Heart right ventricle (tissue), 16 donors: ENCODE results near the gene EFNA5. TPM values are rescaled to one million over a fixed set of nuclear protein-coding genes. Genes with fewer than 3 reads are reported as not detected.

Experiments
- ATAC-seq, 8 donors: fragments of 200-7000 bp; cut with Tn5 transposase; one replicate each; pipeline ENCODE4 v1.9.1; 2020; ENCODE audit warnings: mild to moderate bottlenecking in 8 of 8, moderate library complexity in 8 of 8, moderate number of reproducible peaks in 1 of 8
- DNase-seq, 2 donors: peaks; one replicate each; pipeline ENCODE4 v3.0.0-alpha.2; 2020
- H3K27ac ChIP-seq, 10 donors: fragments of 200-600 bp; sonication (generic) in 2 of 10; one replicate each; pipeline versions ENCODE4 v1.5.0 to v1.8.0; 2020 to 2022; ENCODE audit warnings: mild to moderate bottlenecking in 3 of 10
- H3K27me3 ChIP-seq, 7 donors: fragments of 200-600 bp; one replicate each; pipeline ENCODE4 v1.8.0; 2021 to 2022; ENCODE audit warnings: mild to moderate bottlenecking in 2 of 7
- H3K36me3 ChIP-seq, 9 donors: fragments of 200-600 bp; sonication (generic) in 1 of 9; one replicate each; pipeline versions ENCODE4 v1.5.0 to v1.8.0; 2020 to 2022; ENCODE audit warnings: mild to moderate bottlenecking in 2 of 9
- H3K4me1 ChIP-seq, 9 donors: fragments of 200-600 bp; sonication (generic) in 1 of 9; one replicate each; pipeline versions ENCODE4 v1.5.0 to v1.8.0; 2020 to 2022; ENCODE audit warnings: mild to moderate bottlenecking in 4 of 9
- H3K4me3 ChIP-seq, 10 donors: fragments of 200-600 bp; sonication (generic) in 2 of 10; one replicate each; pipeline versions ENCODE4 v1.5.0 to v1.8.0; 2020 to 2022; ENCODE audit warnings: mild to moderate bottlenecking in 7 of 10, moderate library complexity in 2 of 10
- H3K9me3 ChIP-seq, 11 donors: fragments of 200-600 bp in 10 of 11; sonication (generic) in 2 of 11; one replicate each; pipeline versions ENCODE4 v1.5.0 to v1.8.0; 2013 to 2022; ENCODE audit warnings: mild to moderate bottlenecking in 2 of 11, control low read depth in 1 of 11, moderate library complexity in 1 of 11
- CTCF ChIP-seq, 9 donors: fragments of 200-600 bp; sonication (generic) in 2 of 9; IDR thresholded peaks; one replicate each; pipeline versions ENCODE4 v1.5.0 to v1.8.0; 2021 to 2022; ENCODE audit warnings: antibody characterized with exemption in 9 of 9, mild to moderate bottlenecking in 5 of 9, moderate library complexity in 1 of 9
- WGBS, 2 donors: extraction: QIAGEN DNeasy Blood & Tissue Kit; methylation state at CpG; one replicate each; pipeline ENCODE4 v1.1.7; 2013; ENCODE audit warnings: inconsistent platforms in 1 of 2; 5-methylcytosine and 5-hydroxymethylcytosine counted together
- intact Hi-C, 10 donors: fragments of 100-400 bp; cut with DNase I; formaldehyde crosslinking; loops; one replicate each; pipeline versions ENCODE4 v1.11.1 to v1.14.2; 2022
- polyA plus RNA-seq, 2 donors: library from polyadenylated mRNA; stranded (reverse); fragments of 200-250 nt; gene quantifications; one replicate each; pipeline ENCODE4 v1.2.3, GENCODE V29; 2013
- total RNA-seq, 10 donors: library from RNA; stranded (reverse); fragmentation: NEBNext Ultra II Directional in 3 of 10; extraction: Animal tissue kit (Norgen Biotek cat#: 25700) in 3 of 10; gene quantifications; one replicate each; pipeline versions ENCODE4 v1.2.1 to v1.2.4, GENCODE V29; 2021 to 2023
- donor health status: Arrhythmogenic right ventricular cardiomyopathy.
- donor health status: ischemic (EF 13 %, LVEDD 7.1; RV severe dilation, severe dysfunction).
- donor health status: healthy with polysubstance abuse.
- donor health status: DM: no; HTN: yes; CAD: no.
- donor health status: DM: no; HTN: no; CAD: no.
- donor health status: ischemic (EF 25% LVEDD 6.9; RV normal size, moderate dysfunction).
- donor health status: ischemic (EF 25% LVEDD 5.7; RV mildly dilated, moderate dysfunction).
- donor health status: healthy.
- donor health status: DM: yes; HTN: yes; CAD: no.
- donor health status: Ischemic cardiomyopathy.
- donor health status: ischemic (EF 35%, LVEDD 5.7; RV mildly dilated, moderate dysfunction).
- donor health status: nonischemic (EF 11% LVEDD 7.7; RV severe dilation, severe dysfunction).
- donor health status: DM: yes; HTN: yes; CAD: no.
- donor health status: PGD.
- donor health status: ischemic (EF 29% LVEDD 5.4; RV normal size, mild dysfunction).
- donor health status: nonischemic (EF 23%, LVEDD 6.1; RV moderate dilation, normal function).

EFNA5 gene
- total and polyA plus RNA-seq, 12 donors: 6.9 to 49.4 (median 33.9) TPM

GRCh38 chr5:107485184-107485583, 185.6 kb downstream of the EFNA5 start:
- Histone ChIP-seq H3K27ac (peak overlapping the region in 1 of 10 donors; percentile 64), H3K36me3 (no peaks in the 10 kb centered on the region), H3K4me3 (no peak overlapping the region), H3K9me3 (no peaks in the 10 kb centered on the region), H3K4me1 (peaks cover 0 to 47% (median 11%) of the 10 kb centered on the region in 9 donors), H3K27me3 (no peaks in the 10 kb centered on the region)
- no peak for DNase-seq
- TF ChIP-seq CTCF (IDR thresholded peaks at IDR 0.05): no peak
- intact Hi-C loops: no loop called here
- ATAC-seq: no peak

DNA sequence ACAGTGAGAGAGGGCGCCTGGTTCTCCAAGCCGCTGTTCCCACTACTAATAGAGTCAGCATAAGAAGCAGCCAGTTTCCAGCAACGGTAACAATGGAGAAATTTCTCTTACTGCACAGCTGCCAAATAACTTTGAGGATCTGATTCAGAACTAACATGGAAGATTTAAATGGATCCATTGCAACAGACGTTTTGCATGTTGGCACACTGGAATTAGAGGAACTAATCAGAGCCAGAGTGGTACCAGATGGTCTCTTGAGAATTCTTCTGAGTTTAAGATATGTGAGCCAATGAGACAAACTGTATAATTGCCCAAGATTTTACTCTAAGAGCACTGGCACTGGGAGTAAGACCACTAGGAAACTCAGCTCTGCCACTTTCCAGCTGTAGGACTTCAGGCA, 186.5 kb downstream of the EFNA5 start:
- intact Hi-C loops: no loop called here
- ATAC-seq: no peak
- Histone ChIP-seq H3K4me3 (no peak overlapping the region), H3K4me1 (peaks cover 0 to 40% (median 11%) of the 10 kb centered on the region in 9 donors), H3K27me3 (no peaks in the 10 kb centered on the region), H3K9me3 (no peaks in the 10 kb centered on the region), H3K36me3 (no peaks in the 10 kb centered on the region), H3K27ac (no peak overlapping the region)
- 67 to 70% methylated on average over 4 of the region's 4 CpGs for WGBS, 2 donors
- DNase-seq: no peak
- TF ChIP-seq CTCF (IDR thresholded peaks at IDR 0.05): no peak

- Histone ChIP-seq H3K27ac (no peak overlapping the region), H3K27me3 (no peaks in the 10 kb centered on the region), H3K9me3 (no peaks in the 10 kb centered on the region), H3K36me3 (no peaks in the 10 kb centered on the region), H3K4me3 (no peak overlapping the region), H3K4me1 (peaks cover 0 to 36% (median 11%) of the 10 kb centered on the region in 9 donors)
- no peak for DNase-seq
- ATAC-seq: no peak
- intact Hi-C loops: no loop called here
- 72 to 73% methylated on average over 5 of the region's 5 CpGs for WGBS, 2 donors
- TF ChIP-seq CTCF (IDR thresholded peaks at IDR 0.05): no peak
Observed at GRCh38 chr5:107483231-107484024, 187.3 kb downstream of the EFNA5 start.

- H3K27ac ChIP-seq: peak overlapping the region in 3 of 10 donors; percentile 20 to 58 (median 54)
- intact Hi-C loops: no loop called here
- TF ChIP-seq CTCF (IDR thresholded peaks at IDR 0.05): no peak
- WGBS, 2 donors: 84 to 86% methylated on average over 6 of the region's 6 CpGs
- H3K4me3 ChIP-seq: no peak overlapping the region
- ATAC-seq: peak in 4 of 8 donors; percentile 19 to 68 (median 30)
- H3K36me3 ChIP-seq: no peaks in the 10 kb centered on the region
- DNase-seq: no peak
- H3K9me3 ChIP-seq: no peaks in the 10 kb centered on the region
- H3K4me1 ChIP-seq: peaks cover 0 to 50% (median 10%) of the 10 kb centered on the region in 9 donors
- H3K27me3 ChIP-seq: no peaks in the 10 kb centered on the region
Observed at GRCh38 chr5:107478068-107478641, 192.6 kb downstream of the EFNA5 start.
